ENCODE data around the gene AGPS.
"Not testable (repeated sequence)": the region's sequence is repeated elsewhere in the genome, so short reads cannot be mapped to it uniquely, and the experiment has no call there.

The AGPS gene

GRCh38 chr2:177485657-177486056, 93.1 kb downstream of the AGPS start:
- H3K36me3 ChIP-seq (ENCODE audit: insufficient read depth, low read length); H3K9me3 ChIP-seq (ENCODE audit: control insufficient read depth, insufficient read depth, low read length); H3K9ac ChIP-seq (ENCODE audit: low read depth, low read length); H3K4me1 ChIP-seq (ENCODE audit: insufficient read depth, low read length): not testable (repeated sequence)

- H3K9ac ChIP-seq (ENCODE audit: low read depth, low read length) = no peak overlapping the region
- H3K4me1 ChIP-seq (ENCODE audit: insufficient read depth, low read length) = no peaks in the 10 kb centered on the region
- H3K36me3 ChIP-seq (ENCODE audit: insufficient read depth, low read length) = peaks cover 4% of the 10 kb centered on the region; the same call in 1 of the 2 replicates
- no peaks in the 10 kb centered on the region for H3K9me3 ChIP-seq (ENCODE audit: control insufficient read depth, insufficient read depth, low read length)
These were observed 97.2 kb downstream of the AGPS start for GRCh38 chr2:177489719-177490301.

- Histone ChIP-seq H3K36me3 (ENCODE audit: insufficient read depth, low read length) (peaks cover 4% of the 10 kb centered on the region; the same call in 1 of the 2 replicates), H3K9me3 (ENCODE audit: control insufficient read depth, insufficient read depth, low read length) (no peaks in the 10 kb centered on the region), H3K4me1 (ENCODE audit: insufficient read depth, low read length) (no peaks in the 10 kb centered on the region)
These were observed 103.4 kb downstream of the AGPS start for GRCh38 chr2:177495945-177496344.

GRCh38 chr2:177496921-177497320, 104.3 kb downstream of the AGPS start:
- Histone ChIP-seq H3K9ac (ENCODE audit: low read depth, low read length) (no peak overlapping the region), H3K36me3 (ENCODE audit: insufficient read depth, low read length) (peaks cover 4% of the 10 kb centered on the region; the same call in 1 of the 2 replicates), H3K9me3 (ENCODE audit: control insufficient read depth, insufficient read depth, low read length) (no peaks in the 10 kb centered on the region), H3K4me1 (ENCODE audit: insufficient read depth, low read length) (no peaks in the 10 kb centered on the region)

More at GRCh38 chr2:177495945-177496344, 103.4 kb downstream of the AGPS start:
- no peak overlapping the region for H3K9ac ChIP-seq (ENCODE audit: low read depth, low read length)

GRCh38 chr2:177501186-177501585, 108.6 kb downstream of the AGPS start:
- no peaks in the 10 kb centered on the region for H3K9me3 ChIP-seq (ENCODE audit: control insufficient read depth, insufficient read depth, low read length)
- H3K4me1 ChIP-seq (ENCODE audit: insufficient read depth, low read length) = no peaks in the 10 kb centered on the region
- H3K9ac ChIP-seq (ENCODE audit: low read depth, low read length) = no peak overlapping the region
- no peaks in the 10 kb centered on the region for H3K36me3 ChIP-seq (ENCODE audit: insufficient read depth, low read length)

GRCh38 chr2:177506505-177506904, 113.9 kb downstream of the AGPS start:
- Histone ChIP-seq H3K9me3 (ENCODE audit: control insufficient read depth, insufficient read depth, low read length) (no peaks in the 10 kb centered on the region), H3K9ac (ENCODE audit: low read depth, low read length) (no peak overlapping the region), H3K36me3 (ENCODE audit: insufficient read depth, low read length) (no peaks in the 10 kb centered on the region), H3K4me1 (ENCODE audit: insufficient read depth, low read length) (no peaks in the 10 kb centered on the region)

- H3K9me3 ChIP-seq (ENCODE audit: control insufficient read depth, insufficient read depth, low read length) = no peaks in the 10 kb centered on the region
- H3K4me1 ChIP-seq (ENCODE audit: insufficient read depth, low read length) = no peaks in the 10 kb centered on the region
- H3K36me3 ChIP-seq (ENCODE audit: insufficient read depth, low read length) = no peaks in the 10 kb centered on the region
- H3K9ac ChIP-seq (ENCODE audit: low read depth, low read length) = no peak overlapping the region
These were observed 114.4 kb downstream of the AGPS start for GRCh38 chr2:177506998-177507397.

GRCh38 chr2:177516824-177517544, 124.4 kb downstream of the AGPS start:
- no peaks in the 10 kb centered on the region for H3K9me3 ChIP-seq (ENCODE audit: control insufficient read depth, insufficient read depth, low read length)
- no peak overlapping the region for H3K9ac ChIP-seq (ENCODE audit: low read depth, low read length)
- H3K36me3 ChIP-seq (ENCODE audit: insufficient read depth, low read length) = no peaks in the 10 kb centered on the region
- no peaks in the 10 kb centered on the region; the same call in 1 of the 2 replicates for H3K4me1 ChIP-seq (ENCODE audit: insufficient read depth, low read length)

GRCh38 chr2:177518754-177519153, 126.2 kb downstream of the AGPS start:
- Histone ChIP-seq H3K9ac (ENCODE audit: low read depth, low read length) (no peak overlapping the region), H3K4me1 (ENCODE audit: insufficient read depth, low read length) (no peaks in the 10 kb centered on the region; the same call in 1 of the 2 replicates), H3K9me3 (ENCODE audit: control insufficient read depth, insufficient read depth, low read length) (no peaks in the 10 kb centered on the region), H3K36me3 (ENCODE audit: insufficient read depth, low read length) (no peaks in the 10 kb centered on the region)

GRCh38 chr2:177519534-177520115, 127.1 kb downstream of the AGPS start:
- Histone ChIP-seq H3K36me3 (ENCODE audit: insufficient read depth, low read length) (no peaks in the 10 kb centered on the region), H3K4me1 (ENCODE audit: insufficient read depth, low read length) (no peaks in the 10 kb centered on the region; the same call in 1 of the 2 replicates), H3K9me3 (ENCODE audit: control insufficient read depth, insufficient read depth, low read length) (no peaks in the 10 kb centered on the region), H3K9ac (ENCODE audit: low read depth, low read length) (no peak overlapping the region)

GRCh38 chr2:177520324-177520723, 127.8 kb downstream of the AGPS start:
- no peak overlapping the region for H3K9ac ChIP-seq (ENCODE audit: low read depth, low read length)

GRCh38 chr2:177523781-177524180, 131.2 kb downstream of the AGPS start:
- Histone ChIP-seq H3K4me1 (ENCODE audit: insufficient read depth, low read length) (no peaks in the 10 kb centered on the region; the same call in 1 of the 2 replicates), H3K36me3 (ENCODE audit: insufficient read depth, low read length) (no peaks in the 10 kb centered on the region), H3K9ac (ENCODE audit: low read depth, low read length) (no peak overlapping the region), H3K9me3 (ENCODE audit: control insufficient read depth, insufficient read depth, low read length) (no peaks in the 10 kb centered on the region)

More at GRCh38 chr2:177520324-177520723, 127.8 kb downstream of the AGPS start:
- no peaks in the 10 kb centered on the region for H3K9me3 ChIP-seq (ENCODE audit: control insufficient read depth, insufficient read depth, low read length)
- no peaks in the 10 kb centered on the region for H3K36me3 ChIP-seq (ENCODE audit: insufficient read depth, low read length)
- H3K4me1 ChIP-seq (ENCODE audit: insufficient read depth, low read length) = no peaks in the 10 kb centered on the region; the same call in 1 of the 2 replicates

- no peaks in the 10 kb centered on the region for H3K9me3 ChIP-seq (ENCODE audit: control insufficient read depth, insufficient read depth, low read length)
- H3K9ac ChIP-seq (ENCODE audit: low read depth, low read length) = no peak overlapping the region
- H3K36me3 ChIP-seq (ENCODE audit: insufficient read depth, low read length) = no peaks in the 10 kb centered on the region
- peaks cover 6% of the 10 kb centered on the region; the same call in 1 of the 2 replicates for H3K4me1 ChIP-seq (ENCODE audit: insufficient read depth, low read length)
These were observed 132.9 kb downstream of the AGPS start for GRCh38 chr2:177525351-177525924.

- Histone ChIP-seq H3K9ac (ENCODE audit: low read depth, low read length) (no peak overlapping the region), H3K4me1 (ENCODE audit: insufficient read depth, low read length) (peaks cover 6% of the 10 kb centered on the region; the same call in 1 of the 2 replicates), H3K9me3 (ENCODE audit: control insufficient read depth, insufficient read depth, low read length) (no peaks in the 10 kb centered on the region), H3K36me3 (ENCODE audit: insufficient read depth, low read length) (no peaks in the 10 kb centered on the region)
These were observed 135.9 kb downstream of the AGPS start for GRCh38 chr2:177528351-177528933.
